HepG2 (cell line): ENCODE data around the gene KCNIP3.

Experiments
- ATF7 ChIP-seq, 2 experiments: fragments of 450-650 bp in 1 of 2; sonication (generic) in 1 of 2; formaldehyde crosslinking in 1 of 2; IDR thresholded peaks; 2 replicates each; pipeline versions ENCODE4 v1.4.0 to v1.6.1; 2016 to 2020; ENCODE audit warnings: antibody characterized with exemption in 1 of 2, mild to moderate bottlenecking in 1 of 2, missing genetic modification reagents in 1 of 2
- GABPA ChIP-seq, 2 experiments: IDR thresholded peaks; 2 replicates each; pipeline ENCODE4 v1.6.1; 2011 to 2016; ENCODE audit warnings: low read depth in 2 of 2, low read length in 1 of 2, missing biosample characterization in 1 of 2, missing genetic modification characterization in 1 of 2
- NR2C2 ChIP-seq: sonication (generic); formaldehyde crosslinking; IDR thresholded peaks from 2 replicates; pipeline ENCODE4 v1.4.0; 2020; ENCODE audit warnings: missing genetic modification reagents, mild to moderate bottlenecking, moderate library complexity, borderline replicate concordance
- PITX1 ChIP-seq: sonication (generic); formaldehyde crosslinking; IDR thresholded peaks from 2 replicates; pipeline ENCODE4 v1.5.1; 2020; ENCODE audit warnings: mild to moderate bottlenecking, missing genetic modification reagents
- SP5 ChIP-seq: IDR thresholded peaks from 2 replicates; pipeline ENCODE4 v1.6.1; 2016; ENCODE audit warnings: low read depth, borderline replicate concordance
- TCF12 ChIP-seq, 2 experiments: fragments of 450-650 bp in 1 of 2; sonication (generic) in 1 of 2; formaldehyde crosslinking in 1 of 2; IDR thresholded peaks; 2 replicates each; pipeline versions ENCODE4 v1.6.1 to v1.8.0; 2017 to 2022; ENCODE audit warnings: antibody characterized with exemption in 1 of 2, mild to moderate bottlenecking in 1 of 2, missing genetic modification reagents in 1 of 2, moderate library complexity in 1 of 2
- YY1 ChIP-seq: IDR thresholded peaks from 2 replicates; pipeline ENCODE4 v1.6.1; 2011; ENCODE audit warnings: low read length, low read depth, moderate library complexity, mild to moderate bottlenecking; ENCODE audit not compliant: insufficient read depth, insufficient replicate concordance
- ZNF772 ChIP-seq: sonication (generic); formaldehyde crosslinking; IDR thresholded peaks from 2 replicates; pipeline ENCODE4 v1.5.0; 2020; ENCODE audit warnings: mild to moderate bottlenecking, missing genetic modification reagents

DNA sequence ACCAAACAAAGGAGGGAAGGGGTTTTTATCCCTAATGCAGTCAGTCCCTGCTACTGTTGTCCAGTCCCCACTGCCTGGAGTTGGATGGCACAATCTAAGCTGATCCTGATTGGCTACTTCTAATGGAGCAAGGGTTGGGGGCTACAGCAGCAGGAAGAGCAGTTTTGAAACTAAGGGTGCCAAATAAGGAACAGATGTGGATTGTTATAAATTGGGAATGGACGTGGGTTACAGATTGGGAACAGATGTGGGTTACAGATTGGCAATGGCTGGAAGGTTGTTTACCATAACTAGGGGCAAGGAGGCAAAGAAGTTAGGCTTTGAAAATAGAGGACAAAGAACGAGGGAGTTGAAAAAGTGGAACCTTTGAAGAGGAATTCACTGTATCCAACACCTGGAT is 38.9 kb upstream of the KCNIP3 start:
- TF ChIP-seq TCF12 (IDR thresholded peaks at IDR 0.05), result no peak
- no peak for TF ChIP-seq TCF12 (CRISPR knock-in tag; IDR thresholded peaks at IDR 0.05)
- no peak for TF ChIP-seq SP5 (CRISPR knock-in tag)
- no peak for TF ChIP-seq GABPA (IDR thresholded peaks at IDR 0.05; ENCODE audit: low read depth, low read length)
- TF ChIP-seq GABPA (CRISPR knock-in tag; IDR thresholded peaks at IDR 0.05; ENCODE audit: low read depth), result no peak
- no peak for TF ChIP-seq ZNF772 (CRISPR knock-in tag)
- TF ChIP-seq ATF7 (IDR thresholded peaks at IDR 0.05), result no peak
- no peak for TF ChIP-seq ATF7 (CRISPR knock-in tag; IDR thresholded peaks at IDR 0.05)
- TF ChIP-seq YY1, result no peak
- no peak for TF ChIP-seq PITX1 (CRISPR knock-in tag)
- TF ChIP-seq NR2C2 (CRISPR knock-in tag), result no peak
